Embryonic facial prominence (tissue), 1 donor: Measurements from ENCODE around the gene TEX48.

Experiments
- DNase-seq: peaks from one replicate; pipeline ENCODE4 v3.0.0-alpha.2; 2016; ENCODE audit errors: extremely low spot score

The TEX48 gene

DNA sequence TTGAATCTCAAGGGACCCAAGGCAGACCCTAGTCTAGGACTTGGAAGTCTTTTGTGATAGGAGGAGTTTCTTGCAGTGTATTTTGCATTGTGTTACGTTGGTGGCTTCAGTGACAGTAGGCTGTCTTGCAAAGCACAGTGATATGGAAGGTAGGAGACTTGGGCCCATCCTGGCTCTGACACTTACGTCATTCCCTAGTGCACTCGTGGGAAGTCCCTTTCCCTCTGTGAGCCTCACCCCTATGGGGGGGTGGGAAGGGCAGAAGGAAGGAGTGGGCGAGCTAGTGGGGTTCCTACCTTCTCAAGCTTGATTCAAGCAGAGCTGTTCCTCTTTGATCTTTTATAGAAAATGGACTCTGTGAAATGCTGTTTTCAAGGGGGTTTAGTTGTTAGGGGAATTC lies 15.1 kb downstream of the TEX48 start:
- no peak for DNase-seq

GRCh38 chr9:114666401-114666800 lies 15.6 kb downstream of the TEX48 start:
- no peak for DNase-seq

GRCh38 chr9:114664181-114664580 lies 17.8 kb downstream of the TEX48 start:
- DNase-seq = no peak

DNA sequence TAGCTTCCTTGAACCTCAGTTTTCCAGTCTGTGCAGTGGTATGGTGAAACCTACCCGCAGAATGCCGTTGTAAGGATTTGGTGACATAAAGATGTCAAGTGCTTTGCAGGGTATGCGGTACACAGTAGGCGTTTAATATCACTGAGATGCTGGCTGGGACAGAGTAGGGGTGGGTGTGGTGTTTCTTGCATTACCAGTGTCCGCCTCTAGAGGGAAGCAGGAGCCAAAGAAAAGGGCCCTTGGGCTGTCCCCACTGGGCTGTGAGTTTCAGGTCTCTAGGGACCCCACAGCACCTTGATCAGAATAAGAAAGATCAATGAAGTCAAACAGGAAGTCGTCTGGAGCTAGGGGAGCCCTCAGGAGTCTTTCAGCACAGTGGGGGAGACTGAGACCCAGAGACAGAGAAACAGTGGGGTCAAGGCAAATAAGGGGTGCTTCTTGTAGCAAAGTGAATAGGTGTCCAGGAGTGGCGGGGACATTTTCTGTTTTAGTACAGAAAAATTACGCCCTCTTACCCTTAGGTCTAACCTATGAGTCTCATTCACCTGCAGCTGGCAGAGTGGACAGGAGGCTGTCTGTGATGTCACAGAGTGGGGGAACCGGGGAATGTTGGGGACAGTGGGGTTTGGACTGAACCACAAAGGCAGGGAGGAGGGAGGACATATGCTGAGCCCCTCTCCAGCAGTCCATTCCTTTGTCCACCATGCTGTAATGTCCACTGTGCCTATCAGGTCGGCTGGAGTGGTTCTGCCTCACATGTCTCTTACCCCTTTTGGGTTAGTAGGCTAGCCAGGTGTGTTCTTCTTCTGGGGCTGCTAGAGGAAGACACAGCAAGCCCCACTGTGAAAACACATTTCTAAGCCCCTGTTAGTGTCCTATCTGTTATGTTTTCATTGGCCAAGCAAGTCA lies 19.7 kb downstream of the TEX48 start:
- no peak for DNase-seq

- DNase-seq = no peak
Observed at GRCh38 chr9:114657705-114658104, 24.3 kb downstream of the TEX48 start, which contains the start of gene TEX53. TSS of gene TEX53 (minus strand) at chr9:114657805. CDS start at chr9:114657774, 31 bp downstream.

DNA sequence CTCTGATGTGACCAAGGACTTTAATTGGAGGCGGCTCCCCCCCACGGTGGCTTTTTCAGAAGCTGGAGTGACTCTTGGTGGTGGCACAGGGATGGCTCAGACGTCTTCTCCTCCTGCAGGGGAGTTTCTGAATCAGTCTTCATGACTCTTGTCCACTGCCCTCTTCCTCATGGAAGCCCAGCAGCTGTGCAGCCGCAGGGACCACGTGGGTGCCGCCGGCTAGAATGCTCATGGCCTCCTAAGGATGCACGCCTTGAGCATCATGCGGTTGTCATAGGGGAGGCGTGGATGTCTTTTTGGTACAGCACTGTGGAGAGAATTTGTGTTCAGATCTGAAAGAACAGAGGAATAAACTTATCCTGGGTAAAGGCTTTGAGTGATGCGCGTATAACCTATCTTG lies 25.7 kb downstream of the TEX48 start:
- DNase-seq = no peak

DNA sequence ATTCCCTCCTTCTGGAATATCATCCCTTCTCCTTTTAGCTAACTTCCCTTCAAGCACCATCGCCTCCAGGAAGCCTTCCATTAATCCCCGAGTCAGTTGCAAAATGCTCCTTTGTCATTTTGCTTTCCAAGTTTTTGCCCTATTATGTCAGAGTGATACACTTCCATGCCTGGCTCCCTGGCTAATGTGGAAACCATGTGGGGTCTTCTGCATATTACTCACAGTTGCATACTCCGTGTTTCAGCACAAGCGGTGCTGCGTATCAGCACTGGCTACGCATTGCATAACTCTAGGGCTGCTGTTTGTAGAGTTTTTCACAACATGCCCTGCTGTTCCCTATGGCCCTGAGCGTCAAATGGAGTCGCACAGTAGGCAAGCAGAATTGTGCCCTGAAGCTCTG lies 26.3 kb downstream of the TEX48 start:
- no peak for DNase-seq

GRCh38 chr9:114653556-114654159 lies 28.3 kb downstream of the TEX48 start:
- peak; percentile 14 for DNase-seq

DNA sequence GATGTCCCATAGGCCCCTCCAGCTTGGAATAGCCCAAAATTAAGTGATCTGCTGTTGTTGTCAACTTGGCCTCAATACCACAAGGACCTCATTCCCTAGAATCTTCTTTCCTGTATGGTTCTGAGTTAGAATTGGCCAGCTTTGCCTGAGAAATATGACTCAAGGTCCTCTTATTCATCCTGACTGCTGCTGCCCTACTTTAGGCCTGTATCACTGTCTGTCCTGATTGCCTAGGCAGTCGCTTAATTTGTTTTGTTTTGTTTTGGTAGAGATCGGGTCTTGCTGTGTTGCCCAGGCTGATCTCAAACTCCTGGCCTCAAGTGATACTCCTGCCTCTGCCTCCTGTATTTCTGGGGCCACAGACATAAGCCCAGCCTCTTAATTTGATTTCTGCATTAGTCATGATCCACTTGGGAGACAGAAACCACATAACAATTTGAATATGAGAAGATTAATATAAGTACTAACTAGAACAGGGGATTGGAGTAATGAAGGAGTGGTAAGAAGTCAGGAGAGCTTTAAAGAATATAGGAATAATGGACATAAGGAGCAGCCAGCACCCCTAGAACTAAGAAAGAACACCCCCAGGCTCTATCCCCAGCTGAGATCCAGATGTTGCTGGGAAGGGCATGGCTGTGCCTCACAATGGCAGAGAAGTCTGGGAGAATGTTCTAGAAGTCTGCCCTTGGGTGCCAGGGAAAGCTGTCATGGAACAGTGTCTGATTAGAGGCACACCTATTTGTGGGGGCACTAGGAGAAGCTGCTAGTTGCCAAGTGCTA lies 29.0 kb downstream of the TEX48 start:
- no peak for DNase-seq

DNA sequence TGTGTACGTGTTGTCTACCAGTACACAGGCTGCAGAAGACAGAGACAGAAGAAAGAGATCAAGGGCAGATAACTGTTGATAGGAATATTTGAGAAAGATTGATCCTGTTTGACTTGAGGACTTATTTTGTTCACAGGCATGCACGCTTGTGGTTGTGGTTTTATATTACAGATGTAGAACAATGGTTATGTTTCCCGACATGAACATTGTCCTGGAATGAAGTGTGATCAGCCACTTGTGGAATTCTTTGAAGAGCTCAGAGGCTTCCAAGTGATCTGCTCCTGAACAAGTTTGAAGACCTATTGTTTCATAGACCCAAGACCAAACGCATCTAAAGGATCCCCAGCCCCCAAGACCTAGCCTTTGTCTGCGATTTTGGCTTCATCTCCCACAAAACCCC lies 38.1 kb downstream of the TEX48 start:
- DNase-seq = no peak

GRCh38 chr9:114643001-114643400 lies 39.0 kb downstream of the TEX48 start:
- no peak for DNase-seq

DNA sequence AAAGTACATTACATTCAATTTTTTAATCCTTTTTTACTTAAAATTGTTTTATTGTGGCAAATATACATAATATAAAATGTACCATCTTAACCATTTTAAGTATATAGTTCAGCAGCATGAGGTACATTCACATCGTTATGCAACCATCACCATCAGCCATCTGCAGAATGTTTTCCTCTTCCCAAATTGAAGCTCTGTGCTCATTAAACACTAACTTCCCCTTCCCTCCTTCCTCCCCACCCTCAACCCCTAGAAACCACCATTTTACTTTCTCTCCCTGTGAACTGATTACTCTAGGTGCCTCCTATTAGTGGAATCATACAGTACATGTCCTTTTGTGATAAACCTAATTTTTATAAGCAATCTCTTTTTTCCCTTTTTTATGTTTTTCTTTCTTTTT lies 40.0 kb downstream of the TEX48 start:
- DNase-seq = no peak

GRCh38 chr9:114638404-114638803 lies 43.6 kb downstream of the TEX48 start:
- no peak for DNase-seq

DNA sequence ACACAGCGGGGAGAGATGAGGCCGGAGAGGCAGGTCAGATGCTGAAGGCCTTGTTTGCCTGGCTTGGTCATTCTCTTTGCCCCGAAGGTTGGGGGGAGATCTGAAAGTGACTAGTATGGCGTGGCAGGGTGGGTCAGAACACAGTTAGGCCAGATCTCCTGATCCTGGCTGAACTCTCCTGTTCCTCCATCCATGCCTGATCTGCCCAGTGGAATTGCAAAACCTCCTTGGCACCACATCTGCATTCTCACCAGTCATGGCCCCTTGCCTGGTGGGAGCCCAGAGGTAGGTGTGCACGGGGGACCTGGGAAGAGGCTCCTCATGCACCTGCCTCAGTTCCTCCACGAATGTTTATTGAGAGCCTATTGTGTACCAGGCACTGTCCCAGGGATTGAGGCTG lies 47.6 kb downstream of the TEX48 start:
- no peak for DNase-seq

DNA sequence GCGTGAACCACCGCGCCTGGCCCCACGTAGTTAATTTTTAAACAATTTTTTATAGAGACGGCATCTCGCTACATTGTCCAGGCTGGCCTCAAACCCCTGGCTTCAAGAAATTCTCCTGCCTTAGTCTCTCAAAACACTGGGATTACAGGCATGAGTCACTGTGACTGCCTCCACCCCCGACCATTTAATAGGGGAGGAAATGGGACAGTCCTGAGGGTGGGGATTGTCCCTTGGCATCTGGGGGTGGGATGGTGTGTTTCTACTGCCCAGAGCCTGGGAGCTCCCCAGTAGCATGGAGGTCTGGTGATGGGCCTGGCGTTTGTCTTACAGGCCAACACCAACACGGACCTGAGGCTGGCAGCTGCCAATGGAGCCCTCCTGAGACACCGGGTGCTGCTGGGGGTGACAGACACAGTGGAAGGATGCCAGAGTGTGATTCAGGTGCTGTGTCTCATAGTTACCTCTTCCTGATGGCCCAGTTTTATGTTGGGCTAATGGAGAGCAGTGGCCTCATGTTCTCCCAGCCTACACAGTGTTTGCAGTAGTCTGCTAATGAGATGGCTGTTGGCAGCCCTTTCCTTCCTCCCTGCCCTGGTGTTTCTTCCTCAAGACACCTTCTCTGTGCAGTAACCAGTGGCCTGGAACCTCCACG lies 48.4 kb downstream of the TEX48 start:
- DNase-seq = no peak

- no peak for DNase-seq
Observed at GRCh38 chr9:114631166-114631565, 50.8 kb downstream of the TEX48 start.

- no peak for DNase-seq
Observed at GRCh38 chr9:114629563-114630090, 52.4 kb downstream of the TEX48 start.

DNA sequence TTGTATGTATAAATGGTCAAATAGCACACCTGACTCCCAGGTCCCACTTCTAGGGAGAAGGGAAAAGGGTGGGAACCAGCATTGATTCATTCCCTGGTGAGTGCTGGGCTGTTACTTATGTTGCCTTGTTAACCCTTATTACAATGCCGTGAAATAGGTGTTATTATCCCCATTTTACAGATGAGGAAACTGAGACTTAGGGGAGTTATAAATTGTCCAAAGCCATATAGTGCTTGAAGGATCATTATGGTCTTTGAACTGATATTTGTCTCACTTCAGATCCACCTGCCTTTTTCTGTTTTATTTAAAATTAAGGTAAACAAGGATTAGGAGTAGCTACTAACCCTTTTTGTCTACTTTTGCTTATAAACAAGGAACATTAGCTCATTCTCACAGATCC lies 54.4 kb downstream of the TEX48 start:
- DNase-seq = no peak

GRCh38 chr9:114626415-114627020 lies 55.5 kb downstream of the TEX48 start:
- DNase-seq = no peak

GRCh38 chr9:114624677-114625076 lies 57.3 kb downstream of the TEX48 start:
- DNase-seq = no peak

DNA sequence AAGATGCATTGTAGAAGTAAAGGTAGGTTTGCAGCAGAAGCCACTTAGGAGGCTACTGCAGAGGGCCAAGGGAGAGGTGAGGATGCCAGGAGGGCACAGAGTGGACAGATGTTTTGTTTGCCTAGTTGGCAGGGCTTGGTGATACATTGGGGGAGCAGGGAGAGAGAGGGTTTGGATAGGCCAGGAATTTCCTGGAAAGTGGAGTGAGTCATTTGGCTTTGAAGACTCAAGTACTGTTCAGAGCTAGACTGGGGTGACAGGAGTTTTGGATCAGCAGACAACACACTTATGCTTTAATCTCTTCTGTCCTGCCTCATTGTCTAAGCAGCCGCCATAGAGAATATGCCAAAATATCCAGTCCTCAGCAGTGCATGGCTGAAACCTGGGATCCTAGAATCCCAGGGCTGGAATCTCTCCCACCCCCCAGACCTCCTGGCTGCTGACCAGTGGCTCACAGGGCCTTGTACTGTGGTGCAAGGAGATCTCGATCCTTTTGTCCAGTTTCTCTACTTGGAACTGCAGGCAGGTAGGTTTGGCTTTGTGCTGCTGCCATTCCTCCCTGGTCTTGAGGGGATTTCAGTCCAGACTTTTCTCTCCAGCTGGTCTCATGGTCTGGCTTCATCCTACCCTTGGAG lies 59.9 kb downstream of the TEX48 start:
- no peak for DNase-seq
